ENCODE results near the gene HPCAL4. TPM values are rescaled to one million over a fixed set of nuclear protein-coding genes. Genes with fewer than 3 reads are reported as not detected.

Gene HPCAL4
- total RNA-seq, 1 donor from 2014 or later, result 0.20 TPM

- DNase-seq (ENCODE audit: low spot score), result no peak
These were observed 14.2 kb downstream of the HPCAL4 start for GRCh38 chr1:39676948-39677548.

DNA sequence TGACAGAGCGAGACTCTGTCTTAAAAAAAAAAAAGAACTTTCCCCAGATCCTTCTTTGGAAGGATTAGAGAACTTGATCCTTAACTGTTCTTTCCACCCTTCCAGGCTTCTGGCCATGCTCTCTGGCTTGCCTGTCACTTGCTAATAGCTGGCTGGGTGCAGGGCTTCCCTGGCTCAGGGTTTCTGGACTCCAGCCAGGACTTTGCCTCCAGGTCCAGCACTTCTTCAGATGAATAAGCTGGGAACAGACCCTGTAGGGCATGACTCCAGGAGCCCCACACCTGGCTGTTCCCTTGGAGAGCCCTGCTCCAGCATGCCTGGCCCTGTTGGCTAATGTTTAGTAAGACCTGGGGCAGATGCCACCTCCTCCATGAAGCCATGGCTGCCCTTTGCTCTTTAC, 16.0 kb downstream of the HPCAL4 start:
- DNase-seq (ENCODE audit: low spot score), result no peak

- no peak for DNase-seq (ENCODE audit: low spot score)
These were observed 18.0 kb downstream of the HPCAL4 start for GRCh38 chr1:39673215-39673614.

DNA sequence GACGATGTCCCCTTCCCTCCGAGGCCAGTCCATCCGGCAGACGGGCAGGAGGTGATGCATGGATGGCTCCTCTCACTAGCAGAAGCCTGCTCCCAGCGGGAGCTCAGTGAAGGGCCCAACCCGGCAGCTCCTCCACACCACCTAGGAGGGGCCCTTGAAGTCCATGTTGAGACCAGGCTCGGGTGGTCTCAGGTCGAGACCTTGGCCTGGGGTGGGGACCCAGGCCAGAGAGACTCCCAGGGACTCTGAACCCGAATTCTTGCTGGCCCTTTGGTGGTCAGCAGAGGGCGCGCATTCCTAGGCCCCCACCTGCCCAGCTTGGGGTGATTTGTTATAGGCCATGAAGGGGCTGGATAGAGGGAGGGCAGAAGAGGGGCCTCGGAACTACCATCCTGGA, 18.7 kb downstream of the HPCAL4 start:
- no peak for DNase-seq (ENCODE audit: low spot score)

DNA sequence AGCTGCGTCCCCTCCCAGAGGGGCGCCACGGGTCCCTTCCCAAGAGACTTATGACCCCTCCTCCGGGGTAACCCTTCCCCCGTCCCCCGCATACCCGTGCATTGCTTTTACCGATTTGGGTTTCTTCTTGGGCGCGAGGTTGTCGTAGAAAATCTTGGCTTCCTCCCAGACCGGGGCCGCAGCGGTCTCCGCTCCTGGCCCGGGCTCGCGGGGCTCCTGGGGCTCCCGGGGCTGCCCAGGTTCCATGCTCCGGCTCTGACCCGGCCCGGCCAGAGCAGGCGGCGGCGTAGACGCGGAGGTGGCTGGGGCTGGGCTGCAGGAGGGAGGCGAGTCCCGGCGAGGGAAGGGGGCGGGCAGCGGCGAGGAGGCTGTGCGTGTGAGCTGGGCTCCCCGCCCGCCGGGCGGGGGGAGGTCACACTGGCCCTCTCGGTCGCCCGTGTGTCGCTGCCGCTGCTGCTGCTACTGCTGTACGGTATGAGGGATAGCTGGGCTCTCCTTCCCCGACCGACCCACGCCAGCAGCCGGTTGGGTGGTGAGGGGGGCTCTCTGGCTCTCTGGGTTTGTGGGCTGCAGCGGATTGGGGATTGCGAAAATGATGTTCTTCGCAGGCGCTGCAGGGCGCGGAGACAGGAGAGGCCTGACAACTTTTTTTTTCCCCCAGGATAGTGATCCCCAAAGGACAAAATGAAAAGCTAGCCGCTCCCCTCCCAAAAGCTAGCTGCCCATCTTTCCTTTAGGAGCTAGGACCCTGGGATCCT, 19.3 kb downstream of the HPCAL4 start, which contains the start of gene NT5C1A:
Gene NT5C1A (minus strand): TSS at position 315 of the 758 bp plus-strand sequence. CDS start 69 bp downstream, at position 246.
- DNase-seq (ENCODE audit: low spot score), result no peak

- DNase-seq (ENCODE audit: low spot score), result peak; percentile 16
These were observed 19.8 kb downstream of the HPCAL4 start for GRCh38 chr1:39671433-39671792.

GRCh38 chr1:39670689-39671088, 20.5 kb downstream of the HPCAL4 start:
- no peak for DNase-seq (ENCODE audit: low spot score)

- DNase-seq (ENCODE audit: low spot score), result no peak
These were observed 22.3 kb downstream of the HPCAL4 start for GRCh38 chr1:39668894-39669293.

DNA sequence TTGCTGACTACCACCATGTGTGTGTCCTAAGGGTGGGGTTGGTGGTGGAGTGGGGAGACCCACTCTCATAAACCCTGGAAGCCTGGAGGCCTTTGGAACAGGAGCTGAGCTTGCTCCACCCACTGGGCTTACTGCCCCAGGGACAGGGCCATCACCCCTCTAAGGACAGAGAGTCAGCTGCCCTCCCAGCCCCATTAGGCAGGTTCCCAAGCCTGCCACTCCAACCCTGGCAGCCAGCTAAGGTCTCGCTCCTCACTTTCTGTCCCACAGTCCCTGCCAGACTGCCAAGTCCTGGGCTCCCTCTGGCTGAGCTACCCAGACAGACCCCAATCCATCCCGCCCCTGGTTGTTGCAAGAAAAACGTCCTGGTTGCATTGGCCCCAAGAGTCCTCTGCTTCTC, 23.1 kb downstream of the HPCAL4 start:
- DNase-seq (ENCODE audit: low spot score), result no peak

- no peak for DNase-seq (ENCODE audit: low spot score)
These were observed 24.5 kb downstream of the HPCAL4 start for GRCh38 chr1:39666772-39667171.

DNA sequence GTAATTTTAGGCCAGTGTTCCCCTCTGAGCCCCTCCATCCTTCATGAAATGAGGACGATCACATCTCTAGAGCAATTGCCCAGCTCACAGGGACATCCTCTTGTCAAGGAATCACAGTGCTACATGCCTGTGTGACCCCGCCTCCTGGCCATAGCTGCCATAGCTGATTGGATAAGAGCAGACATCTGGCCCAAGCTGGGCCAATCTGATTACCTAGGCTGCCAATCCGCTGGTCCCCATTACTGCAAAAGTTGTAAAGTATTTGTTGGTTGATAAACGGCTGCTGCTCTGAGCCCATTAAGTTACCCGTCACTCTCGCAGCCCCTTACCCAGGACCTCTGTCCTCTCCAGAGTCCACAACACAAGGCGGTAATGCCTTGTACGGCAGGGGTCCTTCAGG, 27.7 kb downstream of the HPCAL4 start:
- DNase-seq (ENCODE audit: low spot score), result no peak

DNA sequence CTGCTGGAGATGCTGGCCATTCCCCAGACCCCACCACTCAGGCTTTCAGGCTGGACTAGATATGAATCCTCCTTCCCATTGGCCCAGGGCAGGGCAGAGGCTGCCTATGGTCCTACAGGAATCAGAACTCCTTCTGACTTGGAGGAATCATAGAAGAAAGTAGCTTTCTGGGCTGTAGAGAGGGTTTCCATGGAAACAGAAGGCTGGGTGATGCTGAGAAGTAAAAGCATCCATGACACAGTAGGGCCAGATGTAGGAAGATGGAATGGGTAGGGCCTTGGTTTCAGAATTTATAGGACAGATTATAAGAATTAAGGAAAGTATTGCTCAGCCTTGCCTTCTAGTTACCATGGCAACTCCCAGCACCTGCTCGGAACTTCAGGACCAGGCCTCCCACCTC, 28.4 kb downstream of the HPCAL4 start:
- DNase-seq (ENCODE audit: low spot score), result no peak

GRCh38 chr1:39659538-39659937, 31.7 kb downstream of the HPCAL4 start:
- no peak for DNase-seq (ENCODE audit: low spot score)

DNA sequence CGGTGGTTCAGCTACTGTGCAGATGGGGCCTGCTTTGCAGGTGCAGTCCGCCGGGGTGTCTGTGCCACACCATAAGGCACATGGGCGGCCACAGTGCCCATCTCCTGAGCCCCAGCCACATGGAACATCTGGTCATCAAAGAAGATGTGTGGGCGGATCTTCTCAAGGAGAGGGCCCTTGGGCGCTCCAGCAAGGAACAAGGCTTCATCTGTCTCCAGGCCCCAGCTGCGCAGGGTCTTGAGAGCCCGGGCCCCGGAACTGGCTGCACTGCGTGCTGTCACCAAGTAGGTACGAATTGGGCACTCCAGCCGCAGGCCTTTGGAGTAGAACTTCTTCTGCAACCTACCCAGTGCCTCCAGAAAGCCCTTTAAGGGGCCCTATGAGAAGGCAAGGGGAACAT, 32.1 kb downstream of the HPCAL4 start:
- DNase-seq (ENCODE audit: low spot score), result no peak

DNA sequence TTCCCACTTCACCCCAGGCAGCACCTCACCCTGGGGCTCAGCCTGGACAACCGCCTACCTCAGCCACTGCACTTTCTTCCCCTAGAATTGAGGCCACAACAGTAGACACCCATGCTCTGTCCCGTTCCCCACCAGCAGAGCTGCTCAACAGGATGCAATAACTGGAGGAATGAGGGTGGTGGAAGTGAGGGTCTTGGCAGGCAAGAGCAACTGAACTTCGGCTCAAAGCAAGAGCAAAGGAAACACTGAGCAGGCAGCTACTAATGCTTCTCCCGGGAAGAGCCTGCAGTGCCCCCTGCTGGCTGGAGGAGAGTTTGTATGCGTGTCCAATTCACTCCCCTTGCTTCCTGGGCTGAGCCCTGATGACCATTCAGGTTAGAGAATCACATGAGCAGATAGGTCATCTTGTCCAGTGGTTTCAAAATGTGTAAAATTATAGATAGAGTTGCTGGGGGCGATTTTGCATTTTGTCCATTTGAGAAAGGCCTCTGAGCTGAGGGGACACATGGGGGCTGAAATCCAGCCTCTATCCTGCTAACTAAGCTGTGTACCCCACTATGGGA, 33.2 kb downstream of the HPCAL4 start:
- peak; percentile 65 for DNase-seq (ENCODE audit: low spot score)

- no peak for DNase-seq (ENCODE audit: low spot score)
These were observed 33.8 kb downstream of the HPCAL4 start for GRCh38 chr1:39657402-39657801.

DNA sequence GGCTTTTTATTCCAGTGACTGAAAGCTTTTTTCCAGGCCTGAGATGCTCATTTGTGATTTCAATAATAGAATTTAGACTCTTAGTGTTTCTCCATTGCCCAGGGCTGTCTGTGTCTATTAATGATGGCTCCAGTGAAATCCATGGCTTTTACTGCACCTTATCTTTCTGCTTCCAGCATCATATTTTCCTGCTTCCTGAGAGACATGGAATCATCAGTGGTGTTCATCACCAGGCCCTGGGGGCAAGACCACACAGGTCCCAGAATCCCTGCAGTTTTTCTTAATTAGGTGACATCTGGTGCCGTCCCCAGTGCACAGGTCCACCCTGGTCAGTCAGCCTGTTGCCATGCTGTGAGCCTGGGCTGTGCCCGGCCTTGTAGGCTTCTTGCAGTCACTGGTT, 34.8 kb downstream of the HPCAL4 start:
- no peak for DNase-seq (ENCODE audit: low spot score)

DNA sequence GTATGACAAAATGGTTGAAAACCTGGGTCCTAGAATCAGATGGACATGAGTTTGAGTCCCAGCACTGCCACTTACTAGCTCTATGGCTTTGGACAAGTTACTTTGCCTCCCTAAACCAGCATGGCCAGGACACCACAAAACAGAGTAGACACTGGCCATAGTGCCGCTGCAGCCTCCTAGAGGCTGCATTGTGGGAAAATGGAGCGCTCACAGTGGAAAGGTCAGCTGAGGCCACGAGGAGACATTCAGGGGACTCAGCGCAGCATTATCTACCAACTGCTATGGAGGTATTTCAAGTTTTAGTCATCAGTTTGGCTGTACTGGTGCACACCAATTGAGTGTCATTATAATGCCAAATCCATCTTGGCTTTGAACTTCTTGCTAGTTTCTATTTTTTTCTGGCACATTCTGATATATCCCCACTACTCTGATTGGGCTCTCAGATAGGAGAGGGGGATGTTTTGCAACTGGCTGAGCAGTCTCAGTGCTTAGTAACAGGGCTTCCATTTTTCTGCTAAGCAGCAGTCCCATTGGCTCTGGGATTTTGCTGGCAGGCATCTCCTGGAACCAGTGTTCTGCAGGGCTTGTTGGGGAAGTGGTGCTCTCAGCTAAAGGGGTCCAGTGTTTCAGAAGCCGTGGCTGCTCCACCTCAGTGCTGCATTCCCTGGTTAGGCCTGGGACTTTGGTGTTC, 35.5 kb downstream of the HPCAL4 start:
- no peak for DNase-seq (ENCODE audit: low spot score)

GRCh38 chr1:39654291-39654690, 36.9 kb downstream of the HPCAL4 start:
- DNase-seq (ENCODE audit: low spot score), result no peak

DNA sequence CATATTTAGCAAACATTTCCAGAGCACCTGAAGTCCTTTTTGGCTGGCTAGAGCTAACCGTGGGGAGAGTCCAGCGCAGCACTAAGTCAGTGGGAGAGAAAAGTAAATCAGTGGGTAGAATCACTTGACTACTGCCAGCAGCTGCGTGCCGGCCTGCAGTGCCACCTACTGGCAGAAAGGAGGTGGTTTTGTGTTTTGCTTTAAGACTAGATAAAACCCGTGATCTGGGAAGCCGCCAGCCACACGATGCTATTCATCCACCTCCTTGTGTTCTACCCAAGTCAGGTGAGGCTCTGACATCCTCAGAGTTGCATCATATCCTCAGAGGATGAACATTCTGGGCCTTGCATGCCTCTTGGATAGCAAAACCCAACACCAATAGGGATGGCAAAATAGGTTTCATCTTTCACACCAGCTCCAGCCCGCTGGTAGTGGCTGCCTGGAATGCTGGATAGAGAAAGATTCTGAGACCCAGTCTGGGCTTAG, 37.6 kb downstream of the HPCAL4 start:
- DNase-seq (ENCODE audit: low spot score), result peak; percentile 81

GRCh38 chr1:39652554-39652953, 38.7 kb downstream of the HPCAL4 start:
- no peak for DNase-seq (ENCODE audit: low spot score)

GRCh38 chr1:39652105-39652504, 39.1 kb downstream of the HPCAL4 start:
- no peak for DNase-seq (ENCODE audit: low spot score)

- no peak for DNase-seq (ENCODE audit: low spot score)
These were observed 40.8 kb downstream of the HPCAL4 start for GRCh38 chr1:39650431-39650830.
